Gastrocnemius medialis (tissue), 4 donors: ENCODE data around the gene APOL6. TPM values are rescaled to one million over a fixed set of nuclear protein-coding genes. Genes with fewer than 3 reads are reported as not detected.

ENCODE experiments used
- ATAC-seq, 2 donors: fragments of 150-250 bp; one replicate each; pipeline ENCODE4 v1.9.1; 2016
- DNase-seq, 2 donors: peaks; one replicate each; pipeline ENCODE4 v3.0.0-alpha.2; 2019
- H3K27ac ChIP-seq, 4 donors: fragments of 200-600 bp; sonication (generic); 1 replicate in 1 of 4; 2 replicates in 3 of 4; pipeline ENCODE4 v1.5.1; 2016 to 2018; ENCODE audit warnings: mild to moderate bottlenecking in 2 of 4, moderate library complexity in 1 of 4
- H3K27me3 ChIP-seq, 3 donors: fragments of 200-600 bp; sonication (generic) in 2 of 3; 1 replicate in 1 of 3; 2 replicates in 2 of 3; pipeline versions ENCODE4 v1.5.1 to v1.6.0; 2016 to 2019; ENCODE audit warnings: mild to moderate bottlenecking in 1 of 3, moderate library complexity in 1 of 3
- H3K36me3 ChIP-seq, 2 donors: fragments of 200-600 bp; sonication (generic) in 1 of 2; one replicate each; pipeline ENCODE4 v1.5.1; 2017 to 2018
- H3K4me1 ChIP-seq, 2 donors: fragments of 200-600 bp; sonication (generic) in 1 of 2; one replicate each; pipeline ENCODE4 v1.5.1; 2016 to 2017; ENCODE audit warnings: mild to moderate bottlenecking in 2 of 2
- H3K4me3 ChIP-seq, 4 donors: fragments of 200-600 bp; sonication (generic) in 3 of 4; 1 replicate in 1 of 4; 2 replicates in 3 of 4; pipeline ENCODE4 v1.5.1; 2016 to 2019; ENCODE audit warnings: mild to moderate bottlenecking in 2 of 4
- H3K9me3 ChIP-seq, 3 donors: fragments of 200-600 bp; sonication (generic) in 2 of 3; 1 replicate in 1 of 3; 2 replicates in 2 of 3; pipeline ENCODE4 v1.5.1; 2016 to 2019
- CTCF ChIP-seq, 5 experiments: fragments of 450-650 bp in 3 of 5; fragments of 200-600 bp in 2 of 5; sonication (generic) in 2 of 5; IDR thresholded peaks in 4 of 5; conservative IDR thresholded peaks in 1 of 5; 1 replicate in 4 of 5; 2 replicates in 1 of 5; pipeline ENCODE4 v1.5.1; 2016 to 2019; ENCODE audit warnings: antibody characterized with exemption in 5 of 5, mild to moderate bottlenecking in 3 of 5, moderate library complexity in 3 of 5
- POLR2A ChIP-seq, 2 donors: fragments of 450-650 bp; IDR thresholded peaks; one replicate each; pipeline ENCODE4 v1.6.1; 2017; ENCODE audit warnings: antibody characterized with exemption in 2 of 2, mild to moderate bottlenecking in 2 of 2, moderate library complexity in 2 of 2
- in situ Hi-C, 4 donors: fragments of 200-750 bp; cut with MboI; loops; one replicate each; pipeline versions ENCODE4 v1.15.0 to v1.8.0; 2017; ENCODE audit warnings: low sequenced_read_pairs in 4 of 4
- intact Hi-C: fragments of 100-400 bp; cut with DNase I; formaldehyde crosslinking; loops from one replicate; pipeline ENCODE4 v1.15.1; 2023; ENCODE audit warnings: low total_unique reads
- total RNA-seq, 4 donors: library from RNA; depleted of rRNA; stranded (reverse); fragments of >200 nt; gene quantifications; one replicate each; pipeline versions ENCODE4 v1.1.0 to v1.2.3, GENCODE V29; 2016

APOL6 gene
- total RNA-seq, 4 donors from 2014 or later: 1.5 to 4.5 (median 2.9) TPM

- no peak for DNase-seq
- intact Hi-C loops: no loop called here
- TF ChIP-seq POLR2A (IDR thresholded peaks at IDR 0.05): no peak
Observed at GRCh38 chr22:35632935-35633334, 15.3 kb upstream of the APOL6 start.

DNA sequence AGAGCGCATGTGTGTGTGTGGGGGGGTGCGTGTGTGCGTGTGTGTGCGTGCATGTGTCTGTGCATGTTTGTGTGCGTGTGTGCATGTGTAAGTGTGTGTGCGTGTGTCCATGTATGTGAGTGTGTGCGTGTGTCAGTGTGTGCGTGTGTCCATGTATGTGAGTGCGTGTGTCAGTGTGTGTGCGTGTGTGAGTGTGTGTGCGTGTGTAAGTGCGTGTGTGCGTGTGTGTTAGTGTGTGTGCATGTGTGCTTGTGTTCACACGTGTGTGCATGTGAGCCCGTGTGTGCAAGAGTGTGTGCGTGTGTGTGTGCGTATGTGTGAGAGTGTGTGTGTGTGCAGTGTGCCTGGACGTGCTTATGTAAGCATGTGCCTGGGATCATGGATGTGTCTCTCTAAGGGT lies 14.7 kb upstream of the APOL6 start:
- Histone ChIP-seq H3K4me1 (peaks cover 10 to 12% of the 10 kb centered on the region in 2 donors), H3K4me3 (no peak overlapping the region), H3K27me3 (no peaks in the 10 kb centered on the region), H3K36me3 (no peaks in the 10 kb centered on the region), H3K27ac (no peak overlapping the region), H3K9me3 (no peaks in the 10 kb centered on the region)
- DNase-seq (no peak), ATAC-seq (no peak)
- TF ChIP-seq POLR2A (IDR thresholded peaks at IDR 0.05) (no peak), CTCF (IDR thresholded peaks at IDR 0.05 in 4 of 5, conservative IDR thresholded peaks at IDR 0.05 in 1 of 5) (no peak)
- in situ Hi-C loops (loop anchor here in 3 of 4 donors (10.0 to 25.0 kb wide), 3 partner anchors 101 to 491 kb away; no protein-coding TSS in a partner anchor), intact Hi-C loops (no loop called here)

More at GRCh38 chr22:35632935-35633334, 15.3 kb upstream of the APOL6 start:
- Histone ChIP-seq H3K9me3 (no peaks in the 10 kb centered on the region), H3K36me3 (no peaks in the 10 kb centered on the region), H3K4me3 (no peak overlapping the region), H3K27me3 (no peaks in the 10 kb centered on the region), H3K4me1 (peaks cover 6% of the 10 kb centered on the region in 2 donors), H3K27ac (no peak overlapping the region)
- in situ Hi-C loops: loop anchor here in 3 of 4 donors (10.0 to 25.0 kb wide), 3 partner anchors 102 to 492 kb away; no protein-coding TSS in a partner anchor
- ATAC-seq: no peak

DNA sequence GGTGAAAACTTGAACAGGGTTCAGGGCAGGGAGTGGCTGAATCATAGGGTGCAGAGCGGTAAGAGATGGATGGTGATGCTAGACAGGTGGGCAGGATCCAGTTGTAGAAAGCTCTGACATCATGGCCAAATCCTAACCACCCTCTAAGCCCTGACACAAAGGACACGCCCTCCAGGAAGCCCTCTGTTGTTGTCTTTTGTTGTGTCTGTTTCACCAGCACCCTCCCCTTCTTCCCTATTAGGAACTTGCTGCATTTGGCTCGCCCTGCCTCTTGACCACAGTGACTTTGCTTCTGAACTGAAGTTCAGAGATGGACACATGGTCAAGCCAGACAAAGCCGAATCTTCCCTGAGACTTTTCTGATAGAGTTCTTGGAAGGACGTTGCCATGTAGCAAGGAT lies 14.2 kb upstream of the APOL6 start:
- DNase-seq (no peak), ATAC-seq (no peak)
- H3K4me1 ChIP-seq: peaks cover 15 to 17% of the 10 kb centered on the region in 2 donors
- no peaks in the 10 kb centered on the region for H3K9me3 ChIP-seq
- intact Hi-C loops (no loop called here), in situ Hi-C loops (loop anchor here in 3 of 4 donors (10.0 to 25.0 kb wide), 3 partner anchors 101 to 491 kb away; no protein-coding TSS in a partner anchor)
- H3K27ac ChIP-seq: no peak overlapping the region
- TF ChIP-seq POLR2A (IDR thresholded peaks at IDR 0.05) (no peak), CTCF (IDR thresholded peaks at IDR 0.05 in 4 of 5, conservative IDR thresholded peaks at IDR 0.05 in 1 of 5) (no peak)
- H3K27me3 ChIP-seq: no peaks in the 10 kb centered on the region
- H3K4me3 ChIP-seq: no peak overlapping the region
- no peaks in the 10 kb centered on the region for H3K36me3 ChIP-seq

DNA sequence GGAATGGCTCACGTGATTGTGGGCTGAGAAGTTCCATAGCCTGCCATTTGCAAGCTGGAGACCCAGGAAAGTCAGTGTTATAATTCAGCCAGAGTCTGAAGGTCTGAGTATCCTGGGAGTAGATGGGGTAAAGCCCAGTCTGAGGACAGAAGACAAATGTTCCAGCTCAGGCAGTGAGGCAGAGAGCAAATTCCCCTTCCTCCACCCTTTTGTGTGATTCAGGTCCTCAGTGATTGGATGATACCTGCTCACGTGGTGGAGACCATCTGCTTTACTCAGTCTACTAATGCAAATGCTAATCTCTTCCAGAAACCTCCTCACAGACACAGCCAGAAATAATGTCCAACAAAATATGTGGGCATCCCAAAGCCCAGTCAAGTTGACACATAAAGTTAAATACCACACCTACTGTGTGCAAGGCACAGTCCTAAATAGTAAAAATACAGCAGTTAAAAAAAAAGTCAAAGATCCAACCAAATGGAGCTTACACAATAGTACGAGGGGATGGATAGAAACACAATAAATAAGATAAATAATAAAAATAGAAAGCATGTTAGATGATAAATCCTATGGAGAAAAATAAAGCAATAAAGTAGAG lies 13.2 kb upstream of the APOL6 start:
- in situ Hi-C loops (loop anchor here in 3 of 4 donors (5.0 to 25.0 kb wide), 4 partner anchors 100 to 490 kb away; no protein-coding TSS in a partner anchor), intact Hi-C loops (no loop called here)
- ATAC-seq: no peak
- Histone ChIP-seq H3K4me1 (peaks cover 18 to 19% of the 10 kb centered on the region in 2 donors), H3K36me3 (no peaks in the 10 kb centered on the region), H3K4me3 (no peak overlapping the region), H3K27ac (no peak overlapping the region), H3K9me3 (no peaks in the 10 kb centered on the region), H3K27me3 (no peaks in the 10 kb centered on the region)
- TF ChIP-seq CTCF (IDR thresholded peaks at IDR 0.05 in 4 of 5, conservative IDR thresholded peaks at IDR 0.05 in 1 of 5) (no peak), POLR2A (IDR thresholded peaks at IDR 0.05) (no peak)
- DNase-seq: no peak

GRCh38 chr22:35637254-35637653 lies 11.0 kb upstream of the APOL6 start:
- Histone ChIP-seq H3K27ac (peak overlapping the region in 2 of 4 donors; percentile 50 to 72), H3K9me3 (no peaks in the 10 kb centered on the region), H3K4me3 (no peak overlapping the region), H3K27me3 (no peaks in the 10 kb centered on the region), H3K36me3 (no peaks in the 10 kb centered on the region), H3K4me1 (peaks cover 18 to 19% of the 10 kb centered on the region in 2 donors)
- intact Hi-C loops: no loop called here
- in situ Hi-C loops: loop anchor here in 3 of 4 donors (5.0 to 25.0 kb wide), 4 partner anchors 98 to 488 kb away; no protein-coding TSS in a partner anchor
- TF ChIP-seq CTCF (IDR thresholded peaks at IDR 0.05 in 4 of 5, conservative IDR thresholded peaks at IDR 0.05 in 1 of 5) (no peak), POLR2A (IDR thresholded peaks at IDR 0.05) (no peak)
- DNase-seq (no peak), ATAC-seq (no peak)
